Uterus (tissue), 4 donors: ENCODE results near the gene NFX1. TPM values are rescaled to one million over a fixed set of nuclear protein-coding genes. Genes with fewer than 3 reads are reported as not detected.

Experiments used
- DNase-seq, 2 donors: peaks; one replicate each; pipeline ENCODE4 v3.0.0-alpha.2; 2019 to 2020
- H3K27ac ChIP-seq, 2 donors: fragments of 200-600 bp; sonication (generic); 1 replicate in 1 of 2; 2 replicates in 1 of 2; pipeline ENCODE4 v1.5.1; 2016 to 2018
- H3K27me3 ChIP-seq, 2 donors: fragments of 200-600 bp; sonication (generic); one replicate each; pipeline ENCODE4 v1.5.1; 2018 to 2019; ENCODE audit warnings: control low read depth in 1 of 2
- H3K36me3 ChIP-seq, 2 donors: fragments of 200-600 bp; sonication (generic); one replicate each; pipeline ENCODE4 v1.5.1; 2019; ENCODE audit warnings: control low read depth in 1 of 2
- H3K4me1 ChIP-seq, 2 donors: fragments of 200-600 bp; sonication (generic); one replicate each; pipeline ENCODE4 v1.5.1; 2018 to 2019; ENCODE audit warnings: control low read depth in 1 of 2
- H3K4me3 ChIP-seq, 2 donors: fragments of 200-600 bp; sonication (generic); 1 replicate in 1 of 2; 2 replicates in 1 of 2; pipeline ENCODE4 v1.5.1; 2018 to 2019; ENCODE audit warnings: mild to moderate bottlenecking in 1 of 2
- H3K9me3 ChIP-seq, 2 donors: fragments of 200-600 bp; sonication (generic); one replicate each; pipeline ENCODE4 v1.5.1; 2019; ENCODE audit warnings: control low read depth in 1 of 2
- CTCF ChIP-seq, 4 experiments: fragments of 200-600 bp in 2 of 4; fragments of 450-650 bp in 2 of 4; sonication (generic) in 2 of 4; IDR thresholded peaks; one replicate each; pipeline ENCODE4 v1.5.1; 2016 to 2019; ENCODE audit warnings: antibody characterized with exemption in 4 of 4, mild to moderate bottlenecking in 2 of 4, moderate library complexity in 1 of 4
- POLR2A ChIP-seq, 2 donors: fragments of 450-650 bp; IDR thresholded peaks; one replicate each; pipeline ENCODE4 v1.6.1; 2016; ENCODE audit warnings: antibody characterized with exemption in 2 of 2, mild to moderate bottlenecking in 1 of 2, moderate library complexity in 1 of 2
- intact Hi-C: fragments of 100-400 bp; cut with DNase I; formaldehyde crosslinking; loops from one replicate; pipeline ENCODE4 v1.15.1; 2023; ENCODE audit warnings: low total_unique reads
- total RNA-seq, 4 donors: library from RNA; depleted of rRNA in 3 of 4; stranded (reverse); fragments of >200 nt in 3 of 4; gene quantifications; one replicate each; pipeline versions ENCODE4 v1.1.0 to v1.2.4, GENCODE V29; 2014 to 2023
- donor health status: DM: yes; HTN: yes; CAD: no.

Gene NFX1
- total RNA-seq, 4 donors from 2014 or later = 18.5 to 52.9 (median 27.9) TPM

GRCh38 chr9:33254211-33254610, 36.1 kb upstream of the NFX1 start:
- no peak for TF ChIP-seq POLR2A (IDR thresholded peaks at IDR 0.05)
- Histone ChIP-seq H3K9me3 (no peaks in the 10 kb centered on the region), H3K4me1 (no peaks in the 10 kb centered on the region), H3K27ac (no peak overlapping the region), H3K36me3 (no peaks in the 10 kb centered on the region), H3K4me3 (no peak overlapping the region), H3K27me3 (no peaks in the 10 kb centered on the region)
- DNase-seq = no peak
- intact Hi-C loops = no loop called here

GRCh38 chr9:33255014-33255413, 35.3 kb upstream of the NFX1 start:
- intact Hi-C loops = no loop called here
- no peaks in the 10 kb centered on the region for H3K9me3 ChIP-seq
- no peaks in the 10 kb centered on the region for H3K4me1 ChIP-seq
- TF ChIP-seq CTCF (IDR thresholded peaks at IDR 0.05) = no peak
- TF ChIP-seq POLR2A (IDR thresholded peaks at IDR 0.05) = no peak
- H3K27ac ChIP-seq = no peak overlapping the region
- H3K4me3 ChIP-seq = no peak overlapping the region
- H3K27me3 ChIP-seq = no peaks in the 10 kb centered on the region
- DNase-seq = no peak
- H3K36me3 ChIP-seq = no peaks in the 10 kb centered on the region

GRCh38 chr9:33255471-33255870, 34.8 kb upstream of the NFX1 start:
- Histone ChIP-seq H3K9me3 (no peaks in the 10 kb centered on the region), H3K27me3 (no peaks in the 10 kb centered on the region), H3K36me3 (no peaks in the 10 kb centered on the region), H3K4me3 (no peak overlapping the region), H3K27ac (no peak overlapping the region), H3K4me1 (no peaks in the 10 kb centered on the region)
- no peak for DNase-seq
- TF ChIP-seq POLR2A (IDR thresholded peaks at IDR 0.05) (no peak), CTCF (IDR thresholded peaks at IDR 0.05) (no peak)
- intact Hi-C loops = no loop called here

GRCh38 chr9:33256236-33256635, 34.1 kb upstream of the NFX1 start:
- no peak for DNase-seq
- H3K27ac ChIP-seq = no peak overlapping the region
- H3K9me3 ChIP-seq = no peaks in the 10 kb centered on the region
- intact Hi-C loops = no loop called here
- TF ChIP-seq CTCF (IDR thresholded peaks at IDR 0.05) (no peak), POLR2A (IDR thresholded peaks at IDR 0.05) (no peak)
- H3K36me3 ChIP-seq = no peaks in the 10 kb centered on the region
- no peak overlapping the region for H3K4me3 ChIP-seq
- no peaks in the 10 kb centered on the region for H3K4me1 ChIP-seq
- no peaks in the 10 kb centered on the region for H3K27me3 ChIP-seq

GRCh38 chr9:33257276-33257675, 33.0 kb upstream of the NFX1 start:
- Histone ChIP-seq H3K4me1 (no peaks in the 10 kb centered on the region), H3K27me3 (no peaks in the 10 kb centered on the region), H3K9me3 (no peaks in the 10 kb centered on the region), H3K27ac (no peak overlapping the region), H3K4me3 (no peak overlapping the region), H3K36me3 (no peaks in the 10 kb centered on the region)
- intact Hi-C loops = no loop called here
- DNase-seq = no peak
- TF ChIP-seq CTCF (IDR thresholded peaks at IDR 0.05) (no peak), POLR2A (IDR thresholded peaks at IDR 0.05) (no peak)

GRCh38 chr9:33260372-33260771, 29.9 kb upstream of the NFX1 start:
- no peak for DNase-seq
- H3K27me3 ChIP-seq = no peaks in the 10 kb centered on the region
- H3K4me3 ChIP-seq = no peak overlapping the region
- intact Hi-C loops = no loop called here
- H3K27ac ChIP-seq = no peak overlapping the region
- peaks cover 2 to 7% of the 10 kb centered on the region in 2 donors for H3K4me1 ChIP-seq
- TF ChIP-seq POLR2A (IDR thresholded peaks at IDR 0.05) (no peak), CTCF (IDR thresholded peaks at IDR 0.05) (no peak)
- H3K9me3 ChIP-seq = no peaks in the 10 kb centered on the region
- no peaks in the 10 kb centered on the region for H3K36me3 ChIP-seq
